HG03565 (cell line): Measurements from ENCODE around the gene FMO4.
"Not testable (repeated sequence)": the region's sequence is repeated elsewhere in the genome, so short reads cannot be mapped to it uniquely, and the experiment has no call there.

Source experiments
- ATAC-seq: cut with Tn5 transposase; IDR thresholded peaks from one replicate; pipeline ENCODE4 v1.9.1; 2021; ENCODE audit warnings: mild to moderate bottlenecking, moderate library complexity; ENCODE audit not compliant: unreplicated experiment

The FMO4 gene

GRCh38 chr1:171313835-171314320 is at the start of gene FMO4:
TSS of gene FMO4 (plus strand) at chr1:171314183. CDS start at chr1:171319826, 5,643 bp downstream.
- ATAC-seq = peak; percentile 100

DNA sequence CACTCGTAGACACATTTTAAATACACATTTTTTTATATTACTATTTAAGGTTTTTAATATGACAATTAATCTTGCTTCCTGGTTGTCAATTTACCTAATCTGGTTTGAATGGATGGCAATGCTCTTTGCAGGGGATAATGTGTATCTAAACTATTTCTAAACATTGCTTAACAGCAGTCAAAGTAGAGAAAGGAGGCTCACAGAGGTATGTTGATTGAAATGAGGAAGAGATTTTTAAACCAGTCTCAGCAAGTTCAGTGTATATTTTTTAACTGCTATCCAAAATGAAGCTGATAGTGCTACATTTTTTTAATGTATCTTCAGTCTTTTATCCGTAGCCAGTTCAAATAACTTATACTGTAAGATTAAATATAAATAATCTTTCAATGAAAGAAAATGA is 48.3 kb upstream of the FMO4 start:
- ATAC-seq = no peak

DNA sequence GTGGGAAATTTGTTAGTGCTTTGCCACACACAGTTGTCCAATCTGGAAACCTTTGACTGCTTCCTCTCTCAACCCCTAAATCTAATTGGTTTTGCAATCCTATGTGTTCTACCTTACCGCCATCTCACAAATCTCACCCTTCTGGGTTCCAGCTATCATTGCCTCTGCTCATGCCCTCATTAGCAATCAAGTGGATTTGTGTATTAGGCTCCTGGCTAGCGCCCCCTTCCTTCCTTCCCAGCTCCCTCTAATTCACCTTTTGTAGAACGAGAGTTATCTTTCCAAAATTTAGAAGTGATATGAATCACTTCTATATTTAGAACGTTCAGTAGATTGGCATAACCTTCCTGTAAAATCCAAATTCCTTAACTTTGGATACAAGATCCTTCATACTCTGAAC is 47.1 kb upstream of the FMO4 start:
- ATAC-seq = no peak

DNA sequence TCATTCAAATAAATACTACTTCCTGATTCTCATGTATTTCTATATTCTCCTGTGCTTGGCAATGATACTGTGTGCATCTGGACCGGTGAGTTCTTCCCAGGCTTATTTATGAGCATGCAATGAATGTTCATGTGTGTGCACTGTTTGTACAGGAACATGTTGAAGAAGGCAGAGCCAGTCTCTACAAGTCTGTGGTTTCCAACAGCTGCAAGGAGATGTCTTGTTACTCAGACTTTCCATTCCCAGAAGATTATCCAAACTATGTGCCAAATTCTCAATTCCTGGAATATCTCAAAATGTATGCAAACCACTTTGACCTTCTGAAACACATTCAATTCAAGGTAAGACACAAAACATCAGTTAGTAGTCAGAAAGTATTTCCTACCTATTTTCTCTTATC is 46.6 kb upstream of the FMO4 start:
- no peak for ATAC-seq

DNA sequence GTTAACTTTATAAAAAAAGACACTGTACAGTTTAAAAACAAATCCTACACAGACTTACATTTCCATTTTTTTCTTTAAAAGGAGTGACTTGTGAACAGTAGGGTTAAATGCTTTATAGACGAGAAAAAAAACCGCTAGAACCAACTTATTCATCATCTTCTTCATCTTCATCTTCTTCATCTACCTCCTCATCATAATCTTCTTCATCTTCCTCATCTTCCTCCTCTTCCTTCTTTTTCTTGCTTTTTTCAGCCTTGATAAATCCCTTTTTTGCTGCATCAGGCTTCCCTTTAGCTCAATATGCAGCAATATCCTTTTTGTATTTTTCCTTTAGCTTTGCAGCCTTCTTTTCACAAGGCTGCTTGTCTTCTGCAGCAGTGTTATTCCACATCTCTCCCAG is 43.2 kb upstream of the FMO4 start:
- no peak for ATAC-seq

DNA sequence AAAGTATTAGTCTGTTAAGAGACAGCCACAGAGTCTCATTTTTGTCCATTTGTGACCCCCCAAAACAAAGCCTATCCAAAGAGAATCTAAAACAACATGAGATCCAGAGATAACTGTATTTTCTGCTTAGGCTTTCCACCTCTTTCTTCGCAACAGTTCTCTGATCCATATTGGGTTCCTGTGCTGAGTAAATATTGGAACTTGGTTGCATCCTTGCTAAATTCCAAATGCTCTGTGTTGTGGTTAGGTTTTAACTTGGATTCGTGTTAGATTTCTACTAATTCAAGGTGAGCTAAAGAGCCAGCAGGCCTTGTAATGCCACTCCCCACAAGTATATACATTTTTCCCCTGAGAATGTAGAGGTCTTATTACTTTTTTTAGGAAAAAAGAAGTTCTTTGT is 36.4 kb upstream of the FMO4 start:
- no peak for ATAC-seq

GRCh38 chr1:171279234-171279633 is 34.7 kb upstream of the FMO4 start:
- ATAC-seq = no peak

DNA sequence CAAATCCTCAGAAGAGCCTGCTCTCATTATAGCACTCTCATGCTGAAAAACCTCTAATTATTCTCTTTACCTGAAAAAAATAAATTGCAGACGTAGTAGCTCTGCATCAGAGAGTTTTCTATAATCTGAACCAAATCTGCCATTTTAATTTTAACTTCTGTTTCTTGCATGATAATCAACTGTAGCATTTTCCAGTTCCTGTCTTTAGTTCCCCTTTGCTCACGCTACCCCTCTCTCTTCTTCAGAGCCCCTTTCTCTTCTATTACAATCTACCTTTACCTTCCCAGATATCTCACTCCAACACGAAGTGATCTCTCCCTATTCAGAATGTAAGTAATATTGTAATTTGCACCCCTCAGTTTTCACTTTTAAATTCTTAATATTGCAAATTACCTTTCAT is 34.3 kb upstream of the FMO4 start:
- no peak for ATAC-seq

- no peak for ATAC-seq
Observed at GRCh38 chr1:171280599-171280998, 33.4 kb upstream of the FMO4 start.

- peak; percentile 82 for ATAC-seq
Observed at GRCh38 chr1:171286032-171286705, 27.8 kb upstream of the FMO4 start.

DNA sequence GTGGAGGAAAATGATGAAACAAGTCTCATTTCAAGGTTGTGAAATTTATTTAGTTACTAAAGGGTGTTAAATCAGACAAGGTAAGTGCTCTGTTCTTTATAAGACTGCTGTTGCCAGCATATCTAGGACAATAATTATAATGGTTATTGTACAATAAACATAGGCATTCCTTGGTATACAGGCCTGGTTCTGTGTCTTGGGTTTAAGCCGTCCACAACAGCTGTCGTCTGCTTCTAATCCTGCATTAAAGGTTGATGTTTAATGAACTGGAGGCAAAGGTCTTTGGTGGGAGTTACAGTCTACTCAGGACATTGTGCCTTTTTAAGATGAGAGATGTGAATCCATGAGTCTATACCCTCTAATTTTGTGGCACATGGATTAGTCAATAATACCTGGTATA is 23.4 kb upstream of the FMO4 start:
- ATAC-seq = no peak

GRCh38 chr1:171292799-171293198 is 21.2 kb upstream of the FMO4 start:
- ATAC-seq = no peak

DNA sequence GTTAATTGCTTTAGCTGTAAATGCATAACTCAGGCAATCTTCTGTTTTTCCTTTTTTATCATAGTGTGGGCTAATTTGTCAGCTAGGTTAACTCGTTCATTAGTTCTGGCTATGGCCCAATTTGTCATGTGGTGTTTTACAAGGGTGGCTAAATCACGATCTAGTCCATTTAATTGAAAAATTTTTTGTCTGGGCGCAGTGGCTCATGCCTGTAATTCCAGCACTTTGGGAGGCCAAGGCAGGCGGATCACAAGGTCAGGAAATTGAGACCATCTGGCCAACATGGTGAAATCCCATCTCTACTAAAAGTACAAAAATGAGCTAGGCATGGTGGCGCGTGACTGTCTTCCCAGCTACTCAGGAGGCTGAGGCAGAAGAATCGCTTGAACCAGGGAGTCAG is 18.6 kb upstream of the FMO4 start:
- not testable (repeated sequence) for ATAC-seq

- ATAC-seq = no peak
Observed at GRCh38 chr1:171295821-171296220, 18.2 kb upstream of the FMO4 start.

DNA sequence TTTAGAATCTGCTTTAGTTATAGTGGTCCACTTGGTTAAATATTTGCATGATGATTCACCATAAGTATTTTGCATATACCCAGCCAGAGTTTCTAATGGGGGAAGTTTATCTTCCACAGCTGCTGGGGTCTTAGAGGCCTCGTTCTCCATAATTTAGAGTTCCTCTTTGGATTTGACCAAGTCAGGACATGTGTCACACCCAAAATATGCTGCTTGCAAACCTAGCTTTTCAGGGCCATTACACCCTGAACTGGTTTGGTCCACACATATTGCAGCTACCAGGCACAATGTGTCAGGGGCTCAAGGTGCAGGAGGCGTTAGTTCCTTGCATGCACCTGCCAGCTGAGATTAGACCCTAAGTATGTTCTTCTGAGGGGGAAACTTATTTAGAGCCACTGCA is 17.1 kb upstream of the FMO4 start:
- no peak for ATAC-seq

- ATAC-seq = no peak
Observed at GRCh38 chr1:171298696-171299095, 15.3 kb upstream of the FMO4 start.

GRCh38 chr1:171299342-171299741 is 14.6 kb upstream of the FMO4 start:
- ATAC-seq = no peak

- ATAC-seq = no peak
Observed at GRCh38 chr1:171300401-171300800, 13.6 kb upstream of the FMO4 start.

DNA sequence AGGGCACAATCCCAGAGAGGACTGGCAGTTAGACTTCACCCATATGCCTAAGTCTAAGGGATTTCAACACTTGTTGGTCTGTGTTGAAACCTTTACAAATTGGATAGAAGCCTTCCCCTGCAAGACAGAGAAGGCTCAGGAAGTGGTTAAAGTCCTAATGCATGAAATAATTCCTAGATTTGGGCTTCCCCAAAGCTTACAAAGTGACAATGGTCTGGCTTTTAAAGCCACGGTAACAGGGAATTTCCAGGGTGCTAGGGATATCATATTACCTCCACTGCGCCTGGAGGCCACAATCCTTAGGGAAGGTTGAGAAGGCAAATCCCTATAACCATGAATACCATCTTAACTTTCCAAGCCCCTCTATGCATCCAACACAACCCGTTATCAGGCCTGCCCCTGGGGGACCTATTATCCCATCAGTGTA is 3.3 kb upstream of the FMO4 start:
- ATAC-seq = no peak

DNA sequence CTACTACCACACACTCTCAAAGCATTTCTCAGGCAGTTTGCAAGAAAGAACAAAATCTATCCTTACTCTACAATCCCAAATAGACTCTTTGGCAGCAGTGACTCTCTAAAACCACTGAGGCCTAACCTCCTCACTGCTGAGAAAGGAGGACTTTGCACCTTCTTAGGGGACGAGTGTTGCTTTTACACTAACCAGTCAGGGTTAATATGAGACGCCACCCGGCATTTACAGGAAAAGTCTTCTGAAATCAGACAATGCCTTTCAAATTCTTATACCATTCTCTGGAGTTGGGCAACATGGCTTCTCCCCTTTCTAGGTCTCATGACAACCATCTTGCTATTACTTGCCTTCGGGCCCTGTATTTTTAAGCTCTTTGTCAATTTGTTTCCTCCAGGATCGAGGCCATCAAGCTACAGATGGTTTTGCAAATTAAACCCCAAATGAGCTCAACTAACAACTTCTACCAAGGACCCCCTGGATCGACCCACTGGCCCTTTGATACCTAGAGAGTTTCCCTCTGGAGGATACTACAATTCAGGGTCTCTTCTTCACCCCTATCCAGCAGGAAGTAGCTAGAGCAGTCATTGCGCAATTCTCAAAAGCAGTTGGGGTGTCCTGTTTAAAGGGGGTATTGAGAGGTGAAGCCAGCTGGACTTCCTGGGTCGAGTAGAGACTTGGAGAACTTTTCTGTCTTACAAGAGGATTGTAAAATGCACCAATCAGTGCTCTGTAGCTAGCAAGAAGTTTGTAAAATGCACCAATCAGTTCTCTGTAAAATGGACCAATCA is 2.0 kb upstream of the FMO4 start:
- ATAC-seq = no peak

GRCh38 chr1:171313319-171313834 is 606 bp upstream of the FMO4 start:
- ATAC-seq = peak; percentile 35

DNA sequence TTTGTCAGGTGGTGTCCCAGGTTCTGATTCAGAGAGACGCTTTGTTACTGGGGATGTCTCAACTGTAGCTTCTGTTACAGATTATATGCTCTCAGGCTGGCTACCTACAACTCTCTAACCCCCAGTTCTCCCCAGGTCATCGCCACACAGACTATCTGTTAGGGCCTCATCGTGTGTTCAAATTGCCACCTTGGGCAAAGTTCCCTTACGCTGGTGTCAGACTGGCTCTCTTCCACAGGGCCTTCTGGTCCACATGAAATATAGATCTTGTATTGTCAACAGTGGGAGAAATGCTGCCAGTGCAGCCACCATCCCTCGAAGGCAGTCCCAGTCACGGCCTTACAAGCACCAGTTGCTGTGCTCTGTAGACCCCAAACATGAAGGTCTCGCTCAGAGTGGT is 15.3 kb downstream of the FMO4 start:
- no peak for ATAC-seq
